HG03460 (cell line): Measurements from ENCODE around the gene ANKRD27.
"Not testable (repeated sequence)": the region's sequence is repeated elsewhere in the genome, so short reads cannot be mapped to it uniquely, and the experiment has no call there.

ENCODE experiments used
- ATAC-seq: cut with Tn5 transposase; IDR thresholded peaks from one replicate; pipeline ENCODE4 v1.9.1; 2021; ENCODE audit not compliant: unreplicated experiment

ANKRD27 gene

DNA sequence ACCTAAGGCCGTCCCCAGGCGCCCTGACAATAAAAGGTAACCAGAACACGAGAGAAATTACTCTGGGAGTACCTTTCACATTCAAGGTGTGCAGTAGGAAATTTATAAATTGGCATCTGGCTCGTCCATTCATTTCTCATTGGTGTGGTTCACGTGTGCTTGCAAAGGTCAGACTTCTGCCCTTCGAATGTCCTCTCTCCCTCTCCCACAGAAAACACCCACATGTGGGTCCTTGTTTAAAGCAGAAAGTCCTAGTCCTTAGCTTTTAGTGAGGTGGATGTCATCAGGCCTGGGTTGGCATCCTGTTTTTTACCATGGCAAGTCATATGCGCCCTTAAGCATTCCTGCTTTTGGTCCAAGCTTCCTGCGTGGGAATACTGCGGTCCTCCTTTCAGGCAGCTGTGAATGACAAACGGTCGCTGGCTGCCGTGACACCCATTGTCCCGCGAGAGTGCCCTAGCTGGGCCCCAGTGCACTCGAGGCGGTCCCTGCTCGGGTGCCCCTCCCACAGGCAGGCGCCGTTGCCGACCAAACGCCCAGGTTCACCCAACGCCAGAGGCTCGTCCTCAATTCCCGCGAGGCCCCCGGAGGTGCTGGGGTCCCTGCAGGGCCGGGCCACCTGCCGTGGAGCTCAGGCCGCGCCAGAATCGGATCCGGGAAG lies 16.4 kb upstream of the ANKRD27 start, which contains the start of gene NUDT19:
TSS of gene NUDT19 (plus strand) at position 531 of the 661 bp plus-strand sequence. CDS start 140 bp downstream, outside the sequence.
- ATAC-seq: peak; percentile 80

DNA sequence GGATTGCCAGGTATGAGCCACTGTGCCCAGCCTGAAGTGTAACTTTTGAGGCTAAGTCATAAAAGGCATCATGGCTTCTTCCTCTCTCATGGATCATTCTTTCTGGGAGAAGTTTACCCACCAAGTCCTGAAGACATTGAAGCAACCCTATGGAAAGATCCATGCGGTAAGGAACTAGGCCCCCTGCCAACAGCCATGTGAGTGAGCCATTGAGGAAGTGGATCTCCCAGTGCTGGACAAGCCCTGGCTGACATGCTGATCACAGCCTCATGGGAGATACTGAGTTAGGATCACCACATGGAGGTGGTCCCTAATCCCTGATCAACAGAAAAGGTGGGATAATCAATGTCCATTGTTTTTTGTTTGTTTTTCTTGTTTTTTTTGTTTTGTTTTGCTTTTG lies 13.3 kb upstream of the ANKRD27 start:
- ATAC-seq: no peak

DNA sequence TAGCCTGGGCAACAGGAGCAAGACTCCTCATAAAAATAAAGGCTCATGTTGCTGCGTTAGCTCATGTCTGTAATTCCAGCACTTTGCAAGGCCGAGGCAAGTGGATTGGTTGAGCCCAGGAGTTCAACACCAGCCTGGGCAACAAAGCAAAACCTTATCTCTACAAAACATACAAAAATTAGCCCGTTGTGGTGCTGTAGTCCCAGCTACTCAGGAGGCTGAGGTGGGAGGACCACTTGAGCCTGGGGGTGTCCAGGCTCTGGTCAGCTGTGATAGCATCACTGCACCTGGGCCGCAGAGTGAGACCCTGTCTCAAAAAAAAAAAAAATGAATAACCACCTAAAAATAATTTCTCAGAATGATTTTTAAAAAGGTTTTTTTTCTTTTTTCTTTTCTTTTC lies 12.7 kb upstream of the ANKRD27 start:
- no peak for ATAC-seq

DNA sequence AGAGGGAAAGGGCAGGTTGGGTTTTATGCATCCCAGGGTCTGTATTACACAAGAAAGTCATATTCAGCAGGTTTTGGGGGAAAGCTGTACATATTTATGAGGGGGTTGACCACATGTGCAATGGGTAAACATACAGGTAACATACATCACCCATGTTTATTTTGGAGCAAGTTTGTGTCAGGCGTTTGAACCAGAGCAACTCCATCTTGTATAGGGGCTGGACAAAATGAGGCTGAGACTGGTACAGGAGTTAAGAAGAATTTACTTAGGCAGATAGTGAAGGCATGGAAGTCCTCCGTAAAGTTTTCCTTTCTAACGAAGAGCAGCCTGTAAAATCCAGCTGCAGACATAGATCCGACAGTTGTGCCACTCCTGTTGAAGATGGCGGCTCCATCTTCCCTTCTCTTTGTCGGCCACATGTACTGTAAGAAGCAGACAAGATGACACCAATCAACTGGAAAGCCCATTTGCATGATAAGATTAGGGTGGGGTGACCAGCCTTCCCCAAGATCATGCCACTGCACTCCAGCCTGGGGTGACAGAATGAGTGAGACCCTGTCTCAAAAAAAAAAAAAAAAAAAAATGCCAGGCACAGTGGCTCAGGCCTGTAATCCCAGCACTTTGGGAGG lies 12.0 kb upstream of the ANKRD27 start:
- no peak for ATAC-seq

DNA sequence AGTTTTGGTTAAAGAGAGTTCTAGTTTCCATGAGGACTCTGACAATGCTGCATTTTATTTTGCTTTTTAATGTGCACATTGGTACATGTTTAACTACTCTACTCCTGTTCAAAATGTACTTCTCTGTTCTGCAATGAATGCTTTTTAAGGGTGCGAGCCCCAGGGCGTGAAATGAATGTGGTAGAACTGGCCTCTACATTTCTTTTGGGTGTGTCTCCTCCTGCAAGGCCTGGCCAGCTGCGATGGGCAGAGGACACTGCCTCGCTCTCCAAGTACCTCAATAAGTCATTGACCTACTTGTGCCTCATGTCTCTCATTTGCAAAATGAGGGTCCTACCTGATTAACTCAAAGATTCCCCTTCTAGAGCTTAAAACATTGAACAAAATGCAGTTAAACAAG lies 7.3 kb upstream of the ANKRD27 start:
- no peak for ATAC-seq

DNA sequence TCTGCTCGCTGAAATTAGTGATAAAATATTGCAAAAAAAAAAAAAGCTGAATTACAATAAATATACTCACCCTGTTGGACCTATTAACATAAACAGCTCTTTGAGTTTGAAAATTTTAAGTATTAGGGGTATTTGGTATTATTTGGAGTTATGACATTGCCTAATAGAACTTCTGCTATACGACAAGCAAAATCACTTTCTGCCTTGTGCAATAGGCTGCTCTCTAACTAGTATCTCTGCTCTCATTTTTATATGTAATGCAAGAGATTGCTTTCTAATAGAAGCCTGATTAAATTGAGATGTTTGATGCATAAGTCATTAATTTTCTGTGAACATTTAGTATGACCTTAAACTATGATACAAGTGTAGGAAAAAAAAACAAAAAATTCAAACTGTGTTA lies 6.0 kb upstream of the ANKRD27 start:
- no peak for ATAC-seq

DNA sequence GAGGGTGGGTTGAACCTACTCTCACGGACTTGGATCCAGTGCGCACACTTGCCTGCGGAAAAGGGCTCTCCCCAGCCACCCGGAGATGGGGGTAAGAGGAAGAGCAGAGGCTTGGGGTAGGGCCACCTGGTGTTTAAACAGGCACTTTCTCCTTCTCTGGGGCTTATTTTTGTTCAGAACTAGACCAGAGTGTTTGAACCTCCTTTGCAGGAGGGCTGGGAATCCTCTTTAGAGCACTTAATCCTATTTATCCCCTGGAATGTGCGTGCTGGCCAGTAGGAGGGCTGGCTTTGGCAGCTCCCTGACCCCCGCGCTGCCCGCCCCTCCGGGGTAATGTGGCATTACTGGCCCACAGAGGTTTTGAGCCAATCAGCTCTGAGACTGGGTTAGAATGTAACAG lies 2.7 kb upstream of the ANKRD27 start:
- no peak for ATAC-seq

DNA sequence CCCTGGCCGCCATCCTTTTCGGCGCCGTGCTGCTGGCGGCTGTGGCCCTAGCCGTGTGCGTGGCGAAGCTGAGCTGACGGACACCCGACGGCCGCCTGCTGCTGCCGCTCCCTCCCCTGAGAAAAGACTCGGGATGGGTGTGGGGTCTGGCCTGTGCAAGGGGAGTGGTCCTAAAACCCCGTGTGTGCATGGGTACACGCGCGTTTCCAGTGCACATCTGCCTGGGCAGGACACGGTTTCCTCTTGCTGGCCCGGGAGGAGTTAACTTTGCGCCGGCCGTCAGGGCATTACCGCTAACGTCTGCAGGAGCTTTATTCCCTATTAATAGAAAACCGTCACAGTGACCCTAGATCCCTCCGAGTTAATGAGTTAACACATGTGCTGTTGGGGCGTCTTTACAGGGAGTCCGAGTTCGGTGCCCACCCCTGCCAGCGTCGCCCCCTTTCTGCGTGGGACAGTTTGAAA lies 1.9 kb upstream of the ANKRD27 start:
- no peak for ATAC-seq

DNA sequence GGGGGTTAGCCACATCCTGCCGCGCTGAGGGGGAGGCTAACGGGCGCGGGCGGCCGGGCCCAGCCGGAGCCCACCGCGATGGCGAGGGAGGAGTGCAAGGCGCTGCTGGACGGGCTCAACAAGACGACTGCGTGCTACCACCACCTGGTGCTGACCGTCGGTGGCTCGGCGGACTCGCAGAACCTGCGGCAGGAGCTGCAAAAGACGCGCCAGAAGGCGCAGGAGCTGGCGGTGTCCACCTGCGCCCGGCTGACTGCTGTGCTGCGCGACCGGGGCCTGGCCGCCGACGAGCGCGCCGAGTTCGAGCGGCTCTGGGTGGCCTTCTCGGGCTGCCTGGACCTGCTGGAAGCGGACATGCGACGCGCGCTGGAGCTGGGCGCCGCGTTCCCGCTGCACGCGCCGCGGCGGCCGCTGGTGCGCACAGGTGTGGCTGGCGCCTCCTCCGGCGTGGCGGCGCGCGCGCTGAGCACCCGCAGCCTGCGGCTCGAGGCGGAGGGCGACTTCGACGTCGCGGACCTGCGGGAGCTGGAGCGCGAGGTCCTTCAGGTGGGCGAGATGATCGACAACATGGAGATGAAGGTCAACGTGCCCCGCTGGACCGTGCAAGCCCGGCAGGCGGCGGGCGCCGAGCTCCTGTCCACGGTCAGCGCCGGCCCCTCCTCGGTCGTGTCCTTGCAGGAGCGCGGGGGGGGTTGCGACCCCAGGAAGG lies 1.4 kb upstream of the ANKRD27 start:
- no peak for ATAC-seq

DNA sequence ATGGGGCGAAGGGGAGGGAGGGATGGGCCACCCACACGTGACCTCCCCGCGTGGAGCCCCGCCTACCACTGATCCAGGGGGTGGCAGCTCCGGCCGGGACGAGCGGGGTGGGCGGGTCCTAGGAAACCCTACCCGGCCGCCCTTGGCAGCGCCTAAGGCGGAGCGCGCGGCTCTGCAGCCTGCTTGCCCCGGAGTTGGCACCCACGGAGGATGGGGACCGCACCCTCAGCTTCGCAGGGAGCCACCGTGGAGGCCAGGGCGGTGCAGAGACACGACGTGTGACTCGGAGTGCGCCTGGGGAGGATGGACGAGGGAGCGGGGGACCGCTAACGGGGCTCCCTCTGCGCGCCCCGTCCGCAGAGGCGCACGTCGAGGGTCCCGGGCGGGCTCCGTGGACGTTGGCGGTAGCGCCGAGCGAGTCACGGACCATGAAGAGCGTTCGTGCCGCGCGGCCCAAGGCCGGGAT lies 773 bp upstream of the ANKRD27 start, which contains the start of gene RGS9BP:
TSS of gene RGS9BP (plus strand) at position 129 of the 466 bp plus-strand sequence. CDS start 416 bp downstream, outside the sequence.
- peak; percentile 27 for ATAC-seq

DNA sequence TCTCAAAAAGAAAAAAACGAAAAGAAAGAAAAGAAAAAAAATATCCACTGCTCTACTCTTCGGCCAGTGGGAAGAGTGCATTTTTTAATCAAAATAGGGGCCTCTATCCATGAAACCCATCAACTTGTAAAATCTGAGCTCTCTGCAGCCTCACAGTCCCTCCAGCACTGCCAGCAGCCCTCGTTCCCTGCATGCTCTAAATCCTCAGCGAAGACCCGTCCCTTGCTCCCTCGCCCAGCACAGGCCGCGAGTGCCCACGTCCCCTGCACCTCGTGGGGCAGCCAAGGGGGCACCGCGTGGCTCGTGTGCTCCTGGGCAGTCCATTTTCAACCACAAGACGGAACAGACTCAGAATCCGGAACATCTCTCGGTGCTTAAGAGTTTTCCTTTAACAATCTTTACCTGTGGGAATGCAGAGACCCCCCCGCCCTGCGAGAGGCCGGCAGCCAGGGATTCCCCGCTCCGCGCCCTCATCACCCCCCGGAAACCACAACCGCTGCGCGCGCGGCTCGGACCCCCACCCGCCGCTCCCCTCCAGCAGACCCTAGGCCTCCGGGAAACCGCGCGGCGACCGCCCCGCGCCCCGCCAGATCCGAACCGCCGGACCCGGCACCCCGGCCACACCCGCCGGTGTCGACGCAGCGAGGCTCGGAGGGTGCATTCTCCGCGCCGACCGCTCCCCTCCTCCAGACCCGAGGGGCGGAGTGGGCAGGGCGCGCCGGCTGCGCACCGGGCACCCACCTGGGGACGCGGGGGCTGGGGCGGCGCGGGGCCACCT lies 638 bp downstream of the ANKRD27 start:
- ATAC-seq: no peak

DNA sequence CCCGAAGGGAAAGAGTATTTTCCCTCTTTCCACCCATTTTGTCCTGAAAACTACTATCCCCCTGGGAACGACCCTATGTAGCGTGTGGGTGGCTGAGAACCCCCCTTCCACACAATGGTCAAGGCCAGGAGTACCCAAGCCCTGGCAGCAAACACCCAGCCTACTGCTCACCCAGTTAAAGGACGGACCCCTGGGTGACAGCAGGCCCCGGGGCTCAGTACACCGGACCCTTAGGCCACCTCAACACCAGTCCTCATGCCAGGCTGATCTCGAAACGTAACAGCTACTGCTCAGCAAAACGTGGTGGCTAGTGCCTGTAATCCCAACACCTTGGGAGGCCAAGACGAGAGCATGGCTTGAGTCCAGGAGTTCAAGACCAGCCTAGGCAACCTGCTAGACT lies 1.4 kb downstream of the ANKRD27 start:
- ATAC-seq: no peak

DNA sequence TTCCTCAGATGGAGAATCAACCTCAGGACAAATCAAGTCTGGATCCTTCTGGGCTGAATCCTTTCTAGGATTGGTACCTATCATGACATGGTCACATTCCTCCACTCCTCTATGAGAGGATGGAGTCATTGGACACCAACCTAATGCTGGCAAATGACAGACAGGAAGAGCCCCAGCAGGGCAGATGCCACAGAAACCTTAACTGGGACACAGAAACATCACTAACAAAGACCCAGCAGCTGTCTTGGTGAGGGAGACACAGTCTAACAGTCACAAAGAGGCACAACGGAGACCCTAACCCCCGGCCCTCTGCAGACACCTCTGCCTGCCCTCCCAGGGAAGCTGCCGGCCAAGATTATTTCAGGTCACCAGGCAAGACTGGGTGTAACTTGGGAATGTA lies 2.1 kb downstream of the ANKRD27 start:
- ATAC-seq: no peak

DNA sequence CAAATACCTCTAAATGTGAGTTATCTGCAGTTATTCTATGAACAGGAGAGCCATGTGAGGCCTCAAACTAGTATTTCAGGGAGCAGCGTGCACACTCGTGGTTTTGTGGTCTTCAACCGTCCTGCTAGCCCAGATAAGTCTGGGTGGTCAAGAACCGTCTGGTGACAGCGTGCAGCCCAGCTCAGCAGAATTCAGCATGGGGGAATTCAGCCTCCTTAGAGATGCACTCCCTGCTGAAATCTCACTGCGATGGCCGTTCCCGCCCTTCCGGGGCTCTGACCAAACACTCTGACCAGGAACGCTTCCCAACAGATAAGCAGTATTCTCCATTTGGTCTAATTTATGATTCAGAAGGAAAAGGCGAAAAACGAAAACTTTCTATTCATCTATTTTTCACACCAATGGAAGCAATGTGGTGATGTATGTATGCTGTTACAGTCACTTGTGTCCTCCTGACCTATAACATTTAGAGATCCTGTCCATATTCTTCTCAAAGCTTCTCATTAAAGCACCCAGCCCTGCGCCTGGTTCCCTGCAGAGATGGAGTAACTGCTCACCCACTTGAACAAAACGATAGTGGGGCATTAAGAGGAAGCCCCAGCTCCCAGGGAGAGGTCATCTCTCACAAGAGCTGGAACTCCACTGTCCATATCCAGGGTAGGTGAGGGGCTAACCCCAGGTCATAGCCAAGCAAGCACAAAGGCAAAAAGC lies 2.9 kb downstream of the ANKRD27 start:
- ATAC-seq: no peak

DNA sequence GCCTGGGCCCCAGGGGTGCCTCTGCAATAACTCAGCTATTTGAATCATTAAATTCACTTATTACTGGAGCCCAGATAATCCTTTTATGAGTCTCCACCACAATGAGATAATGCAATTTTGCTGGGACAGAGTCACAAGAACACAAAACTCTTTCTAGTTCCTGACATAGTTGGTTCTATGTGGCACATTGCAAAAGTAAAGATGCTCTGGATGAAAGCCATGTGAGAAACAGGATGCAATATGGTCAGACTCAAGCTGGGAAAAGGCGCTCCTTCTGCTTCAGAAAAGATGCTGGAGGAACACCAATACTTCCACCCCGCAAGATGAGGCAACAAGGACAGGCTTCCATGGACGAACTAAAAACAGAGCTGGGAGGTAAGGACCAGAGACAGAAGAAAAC lies 5.7 kb downstream of the ANKRD27 start:
- ATAC-seq: no peak

DNA sequence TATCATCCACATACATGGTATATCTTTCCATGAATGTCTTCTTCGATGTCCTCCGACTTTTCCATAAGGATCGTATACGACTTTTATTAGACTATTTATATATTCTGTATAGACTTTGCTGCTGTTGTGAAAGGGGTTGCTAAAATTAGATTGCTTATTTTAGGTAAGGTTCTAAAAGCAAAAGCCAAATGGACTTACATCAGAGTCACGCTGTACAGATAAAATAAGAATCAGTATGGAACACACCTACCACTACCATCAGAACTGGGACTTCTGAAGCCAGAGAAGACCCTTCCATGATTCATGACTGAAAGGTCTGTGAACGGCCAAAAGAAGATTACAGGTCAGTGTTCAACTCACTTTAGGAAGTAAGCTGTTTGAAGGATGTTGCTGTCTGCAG lies 8.9 kb downstream of the ANKRD27 start:
- no peak for ATAC-seq

DNA sequence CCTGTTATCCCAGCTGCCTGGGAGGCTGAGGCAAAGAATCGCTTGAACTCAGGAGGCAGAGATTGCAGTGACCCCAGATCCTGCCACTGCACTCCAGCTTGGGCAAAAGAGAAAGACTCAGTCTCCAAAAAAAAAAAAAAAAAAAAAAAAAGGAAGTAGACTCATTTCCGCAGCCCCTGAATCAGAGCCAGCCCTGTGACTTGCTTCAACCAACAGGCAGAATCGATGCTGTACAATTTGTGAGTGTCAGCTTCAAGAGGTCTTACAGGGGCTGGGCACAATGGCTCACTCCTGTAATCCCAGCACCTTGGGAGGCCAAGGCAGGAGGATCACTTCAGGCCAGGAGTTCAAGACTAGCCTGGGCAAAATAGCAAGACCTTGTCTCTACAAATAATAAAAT lies 12.8 kb downstream of the ANKRD27 start:
- ATAC-seq: no peak

DNA sequence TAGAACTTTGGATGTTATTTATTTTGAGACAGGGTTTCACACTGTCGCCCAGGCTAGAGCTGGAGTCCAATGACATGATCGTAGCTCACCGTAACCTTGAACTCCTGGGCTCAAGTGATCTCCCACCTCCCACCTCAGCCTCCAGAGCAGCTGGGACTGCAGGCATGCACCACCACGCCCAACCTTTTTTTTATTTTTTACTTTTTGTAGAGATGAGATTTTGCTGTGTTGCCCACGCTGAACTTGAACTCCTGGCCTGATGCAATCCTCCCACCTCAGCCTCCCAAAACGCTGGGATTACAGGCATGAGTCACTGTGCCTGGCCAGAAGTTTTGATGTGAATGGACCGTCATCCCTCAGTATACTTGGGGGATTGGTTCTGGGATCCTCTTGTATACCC lies 13.7 kb downstream of the ANKRD27 start:
- no peak for ATAC-seq

DNA sequence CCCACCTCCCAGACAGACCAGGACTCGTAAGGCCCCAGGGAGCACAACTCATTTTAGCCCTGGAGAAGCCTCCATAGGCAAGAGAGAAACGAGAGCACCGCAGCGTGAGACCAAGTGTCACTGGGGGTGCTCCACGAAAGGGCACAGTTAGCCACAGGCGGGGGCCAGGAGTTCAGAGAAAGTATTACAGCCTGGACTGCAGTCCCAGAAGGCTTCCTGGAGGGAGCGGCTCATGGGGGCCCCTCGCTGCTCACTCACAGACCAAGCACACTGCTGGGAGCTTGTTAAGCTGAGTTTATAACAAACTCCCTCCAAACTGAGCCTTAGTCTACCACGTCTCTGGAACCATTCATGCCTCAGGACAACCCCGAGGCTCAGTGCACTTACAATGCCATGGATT lies 16.5 kb downstream of the ANKRD27 start:
- no peak for ATAC-seq

DNA sequence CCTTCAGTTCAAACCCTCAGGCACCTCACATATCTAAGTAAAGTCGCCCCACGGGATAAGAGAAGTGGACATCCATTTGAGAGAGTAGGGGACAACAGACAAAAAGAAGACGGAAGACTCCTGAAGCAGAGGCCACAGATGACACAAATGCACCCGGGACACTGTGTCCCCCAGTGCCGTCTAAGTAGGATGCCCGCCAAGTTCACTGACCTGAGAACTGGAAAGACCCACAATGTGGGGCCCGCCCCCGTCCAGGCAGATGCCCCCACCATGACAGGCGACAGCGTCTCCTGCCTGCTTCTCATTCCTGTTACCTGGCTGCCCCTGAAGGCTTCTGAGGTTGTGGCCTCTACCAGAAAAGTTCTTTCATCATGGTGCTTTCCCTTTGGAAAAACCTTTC lies 16.9 kb downstream of the ANKRD27 start:
- no peak for ATAC-seq

DNA sequence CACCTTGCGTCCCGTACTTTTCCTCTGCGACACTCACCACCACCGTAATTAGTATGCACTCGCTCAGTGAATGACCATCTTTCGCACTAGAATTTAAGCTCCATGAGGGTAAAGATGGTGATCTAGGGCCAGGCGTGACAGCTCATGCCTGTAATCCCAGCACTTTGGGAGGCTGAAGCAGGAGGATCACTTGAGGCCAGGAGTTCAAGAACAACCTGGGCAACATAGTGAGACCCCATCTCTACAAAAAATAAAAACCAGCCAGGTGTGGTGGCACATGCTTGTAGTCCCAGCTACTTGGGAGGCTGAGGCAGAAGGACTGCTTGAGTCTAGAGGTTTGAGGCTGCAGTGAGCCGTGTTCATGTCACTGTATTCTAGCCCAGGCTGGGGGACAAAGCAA lies 18.6 kb downstream of the ANKRD27 start:
- not testable (repeated sequence) for ATAC-seq
